H9 (cell line): ENCODE measurements around the gene ARHGEF17. TPM values are rescaled to one million over a fixed set of nuclear protein-coding genes. Genes with fewer than 3 reads are reported as not detected.

Source experiments
- DNase-seq: peaks from one replicate; pipeline ENCODE4 v3.0.0-alpha.2; 2017
- H2AFZ ChIP-seq: one replicate; pipeline ENCODE4 v1.6.1; 2013; ENCODE audit warnings: mild to moderate bottlenecking, low read length, control low read depth, moderate library complexity
- H2AK5ac ChIP-seq: 2 replicates; pipeline ENCODE4 v1.6.1; 2013; ENCODE audit warnings: low read length, control low read depth, mixed read lengths; ENCODE audit not compliant: insufficient read length
- H2BK120ac ChIP-seq: one replicate; pipeline ENCODE4 v1.6.1; 2013; ENCODE audit warnings: low read depth, mild to moderate bottlenecking, low read length, control low read depth, inconsistent platforms; ENCODE audit not compliant: poor library complexity, severe bottlenecking
- H2BK12ac ChIP-seq: 2 replicates; pipeline ENCODE4 v1.6.1; 2013; ENCODE audit warnings: low read length, control low read depth, mixed read lengths, low read depth; ENCODE audit not compliant: insufficient read length
- H2BK15ac ChIP-seq: 2 replicates; pipeline ENCODE4 v1.6.1; 2013; ENCODE audit warnings: low read depth, low read length, control low read depth
- H2BK20ac ChIP-seq: one replicate; pipeline ENCODE4 v1.6.1; 2013; ENCODE audit warnings: low read depth, mild to moderate bottlenecking, low read length, control low read depth, inconsistent platforms; ENCODE audit not compliant: poor library complexity, severe bottlenecking
- H2BK5ac ChIP-seq: 2 replicates; pipeline ENCODE4 v1.6.1; 2013; ENCODE audit warnings: low read length, control low read depth, mixed read lengths; ENCODE audit not compliant: insufficient read length
- H3K14ac ChIP-seq: 2 replicates; pipeline ENCODE4 v1.6.1; 2013; ENCODE audit warnings: low read length, control low read depth; ENCODE audit not compliant: insufficient read depth
- H3K18ac ChIP-seq: 2 replicates; pipeline ENCODE4 v1.6.1; 2013; ENCODE audit warnings: low read depth, mild to moderate bottlenecking, mixed read lengths, low read length, control low read depth; ENCODE audit not compliant: insufficient read length
- H3K23ac ChIP-seq: 2 replicates; pipeline ENCODE4 v1.6.1; 2013; ENCODE audit warnings: low read length, control low read depth, mixed read lengths, low read depth; ENCODE audit not compliant: insufficient read length
- H3K23me2 ChIP-seq: 2 replicates; pipeline ENCODE4 v1.6.1; 2013; ENCODE audit warnings: low read depth, mild to moderate bottlenecking, mixed read lengths, low read length, control low read depth; ENCODE audit not compliant: insufficient read length, poor library complexity, severe bottlenecking
- H3K27ac ChIP-seq: 2 replicates; pipeline ENCODE4 v1.5.1; 2013; ENCODE audit warnings: low read length, control low read depth, mixed read lengths, low read depth; ENCODE audit not compliant: insufficient read length
- H3K27me3 ChIP-seq: 2 replicates; pipeline ENCODE4 v1.6.1; 2013; ENCODE audit warnings: low read length, control low read depth, inconsistent platforms; ENCODE audit not compliant: insufficient read depth
- H3K4ac ChIP-seq: 2 replicates; pipeline ENCODE4 v1.6.1; 2013; ENCODE audit warnings: low read depth, mild to moderate bottlenecking, control low read depth, inconsistent platforms, low read length, moderate library complexity
- H3K4me1 ChIP-seq: 2 replicates; pipeline ENCODE4 v1.6.1; 2013; ENCODE audit warnings: low read length, control low read depth, inconsistent platforms; ENCODE audit not compliant: insufficient read depth
- H3K4me2 ChIP-seq: 2 replicates; pipeline ENCODE4 v1.6.1; 2013; ENCODE audit warnings: low read length, control low read depth, mixed read lengths; ENCODE audit not compliant: insufficient read length, insufficient read depth
- H3K56ac ChIP-seq: 2 replicates; pipeline ENCODE4 v1.6.1; 2013; ENCODE audit warnings: low read depth, mild to moderate bottlenecking, mixed read lengths, low read length, control low read depth; ENCODE audit not compliant: insufficient read length
- H3K79me1 ChIP-seq: 2 replicates; pipeline ENCODE4 v1.6.1; 2013; ENCODE audit warnings: low read depth, mild to moderate bottlenecking, moderate library complexity, low read length, control low read depth, inconsistent platforms; ENCODE audit not compliant: insufficient read depth, poor library complexity, severe bottlenecking
- H3K79me2 ChIP-seq: 2 replicates; pipeline ENCODE4 v1.6.1; 2013; ENCODE audit warnings: low read length, control low read depth, inconsistent platforms; ENCODE audit not compliant: insufficient read depth
- H3K9ac ChIP-seq: 2 replicates; pipeline ENCODE4 v1.6.1; 2013; ENCODE audit warnings: low read length, control low read depth, mixed read lengths; ENCODE audit not compliant: insufficient read length; ENCODE audit errors: extremely low read depth
- H3K9me3 ChIP-seq: one replicate; pipeline ENCODE4 v1.6.1; 2013; ENCODE audit warnings: low read depth, low read length, inconsistent platforms; ENCODE audit not compliant: control insufficient read depth
- H3T11ph ChIP-seq: one replicate; pipeline ENCODE4 v1.6.1; 2013; ENCODE audit warnings: mild to moderate bottlenecking, low read length, control low read depth, inconsistent platforms
- H4K20me1 ChIP-seq: one replicate; pipeline ENCODE4 v1.6.1; 2013; ENCODE audit not compliant: control insufficient read depth, insufficient read length, insufficient read depth
- H4K5ac ChIP-seq: 2 replicates; pipeline ENCODE4 v1.6.1; 2013; ENCODE audit warnings: low read depth, mild to moderate bottlenecking, mixed read lengths, low read length, control low read depth; ENCODE audit not compliant: insufficient read length
- H4K8ac ChIP-seq: replicated peaks from 2 replicates; pipeline ENCODE4 v1.6.1; 2013; ENCODE audit warnings: low read length, control low read depth, mixed read lengths, low read depth; ENCODE audit not compliant: insufficient read length
- H4K91ac ChIP-seq: 2 replicates; pipeline ENCODE4 v1.6.1; 2013; ENCODE audit warnings: low read depth, mild to moderate bottlenecking, moderate library complexity, mixed read lengths, low read length, control low read depth; ENCODE audit not compliant: insufficient read length
- H3K27ac Mint-ChIP-seq, 3 experiments: 2 replicates in 2 of 3; 3 replicates in 1 of 3; pipeline ENCODE4 v1.8.0; 2020 to 2021; ENCODE audit warnings: mixed read lengths in 3 of 3, mild to moderate bottlenecking in 1 of 3, moderate library complexity in 1 of 3
- H3K27me3 Mint-ChIP-seq: 2 replicates; pipeline ENCODE4 v1.8.0; 2021; ENCODE audit warnings: low read depth, mild to moderate bottlenecking, moderate library complexity, mixed read lengths
- H3K36me3 Mint-ChIP-seq, 3 experiments: 2 replicates in 2 of 3; 3 replicates in 1 of 3; pipeline ENCODE4 v1.8.0; 2020 to 2021; ENCODE audit warnings: low read depth in 3 of 3, mixed read lengths in 3 of 3; ENCODE audit not compliant: insufficient read depth in 1 of 3
- H3K4me1 Mint-ChIP-seq, 2 experiments: 2 replicates each; pipeline ENCODE4 v1.8.0; 2020; ENCODE audit warnings: mixed read lengths in 2 of 2
- H3K4me3 Mint-ChIP-seq, 2 experiments: 2 replicates in 1 of 2; 3 replicates in 1 of 2; pipeline ENCODE4 v1.8.0; 2020 to 2021; ENCODE audit warnings: mild to moderate bottlenecking in 2 of 2, mixed read lengths in 2 of 2, moderate library complexity in 1 of 2
- H3K9me3 Mint-ChIP-seq, 2 experiments: 2 replicates in 1 of 2; 3 replicates in 1 of 2; pipeline ENCODE4 v1.8.0; 2020; ENCODE audit warnings: mild to moderate bottlenecking in 2 of 2, mixed read lengths in 2 of 2, moderate library complexity in 1 of 2
- WGBS: extraction: QIAGEN DNeasy Blood & Tissue Kit; methylation state at CpG from one replicate; pipeline ENCODE4 v1.1.7; 2013; ENCODE audit warnings: missing lambda C conversion rate, low lambda C conversion rate, mixed read lengths; ENCODE audit not compliant: insufficient read length; ENCODE audit errors: extremely low coverage; 5-methylcytosine and 5-hydroxymethylcytosine counted together
- total RNA-seq: library from RNA; stranded (reverse); gene quantifications from 2 replicates; pipeline ENCODE4 v1.2.1, GENCODE V29; 2021
- TF ChIP-seq, protein P1 (sequence below): fragments of 200-600 bp; sonication (generic); conservative IDR thresholded peaks from 3 replicates; pipeline ENCODE4 v1.8.0; 2021; ENCODE audit warnings: antibody characterized with exemption, mild to moderate bottlenecking

The ARHGEF17 gene
- total RNA-seq, 1 experiment from 2014 or later: 7.4 TPM

DNA sequence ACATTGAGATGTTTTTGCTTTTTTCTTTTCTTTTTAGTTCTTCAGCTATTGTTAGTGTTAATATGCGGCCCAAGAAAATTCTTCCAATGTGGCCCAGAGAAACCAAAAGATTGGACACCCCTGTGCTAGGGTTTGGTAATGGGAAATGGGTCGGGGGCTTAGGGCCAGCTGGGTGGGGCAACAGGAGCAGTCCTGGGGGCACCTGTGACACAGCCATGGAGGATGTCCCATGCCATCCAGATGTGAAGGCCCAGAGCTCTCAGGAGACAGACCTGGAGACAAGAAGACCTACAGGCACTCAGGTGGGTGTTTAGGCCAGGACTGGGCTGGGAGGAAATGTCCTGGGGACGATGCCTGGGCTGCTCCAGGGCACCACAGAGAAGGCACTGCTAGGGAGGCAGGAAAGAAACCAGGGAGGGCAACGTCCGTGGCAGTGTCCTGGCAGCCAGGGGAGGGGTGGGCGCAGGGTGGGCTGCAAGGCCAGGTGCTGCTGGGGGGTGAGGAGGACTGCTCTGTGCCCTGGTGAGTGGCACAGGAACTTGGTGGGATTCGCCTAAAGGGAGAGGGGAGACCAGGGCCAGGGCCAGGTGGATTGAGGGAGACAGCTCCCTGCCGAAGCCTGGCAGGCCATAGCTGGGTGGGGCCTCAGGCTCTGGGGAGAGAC, 89.5 kb downstream of the ARHGEF17 start:
- no peak overlapping the region for H3K18ac ChIP-seq
- Mint-ChIP-seq H3K9me3 (no peaks in the 10 kb centered on the region), H3K27me3 (peaks cover 2% of the 10 kb centered on the region), H3K4me1 (peaks cover 13 to 14% of the 10 kb centered on the region in 2 experiments), H3K36me3 (peaks cover 0 to 3% (median 0%) of the 10 kb centered on the region in 3 experiments; a peak in 1 of 7 replicates), H3K4me3 (no peak overlapping the region), H3K27ac (no peak overlapping the region)
- no peak overlapping the region for H3K14ac ChIP-seq
- H2BK20ac ChIP-seq: no peak overlapping the region
- no peak overlapping the region for H2BK12ac ChIP-seq
- H3K4me2 ChIP-seq: no peak overlapping the region
- no peaks in the 10 kb centered on the region for H3K9me3 ChIP-seq
- no peaks in the 10 kb centered on the region for H3K79me1 ChIP-seq
- H2AFZ ChIP-seq: no peak overlapping the region
- no peak overlapping the region for H3K9ac ChIP-seq
- no peaks in the 10 kb centered on the region for H4K20me1 ChIP-seq
- H4K8ac ChIP-seq: no peak overlapping the region
- H2BK5ac ChIP-seq: no peak overlapping the region
- TF ChIP-seq, protein P1, sequence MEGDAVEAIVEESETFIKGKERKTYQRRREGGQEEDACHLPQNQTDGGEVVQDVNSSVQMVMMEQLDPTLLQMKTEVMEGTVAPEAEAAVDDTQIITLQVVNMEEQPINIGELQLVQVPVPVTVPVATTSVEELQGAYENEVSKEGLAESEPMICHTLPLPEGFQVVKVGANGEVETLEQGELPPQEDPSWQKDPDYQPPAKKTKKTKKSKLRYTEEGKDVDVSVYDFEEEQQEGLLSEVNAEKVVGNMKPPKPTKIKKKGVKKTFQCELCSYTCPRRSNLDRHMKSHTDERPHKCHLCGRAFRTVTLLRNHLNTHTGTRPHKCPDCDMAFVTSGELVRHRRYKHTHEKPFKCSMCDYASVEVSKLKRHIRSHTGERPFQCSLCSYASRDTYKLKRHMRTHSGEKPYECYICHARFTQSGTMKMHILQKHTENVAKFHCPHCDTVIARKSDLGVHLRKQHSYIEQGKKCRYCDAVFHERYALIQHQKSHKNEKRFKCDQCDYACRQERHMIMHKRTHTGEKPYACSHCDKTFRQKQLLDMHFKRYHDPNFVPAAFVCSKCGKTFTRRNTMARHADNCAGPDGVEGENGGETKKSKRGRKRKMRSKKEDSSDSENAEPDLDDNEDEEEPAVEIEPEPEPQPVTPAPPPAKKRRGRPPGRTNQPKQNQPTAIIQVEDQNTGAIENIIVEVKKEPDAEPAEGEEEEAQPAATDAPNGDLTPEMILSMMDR: no peak
- no peak overlapping the region for H4K91ac ChIP-seq
- no CpG with 5 or more reads among the region's 8 CpGs for WGBS
- no peak overlapping the region for H3K56ac ChIP-seq
- H3T11ph ChIP-seq: no peak overlapping the region
- no peak overlapping the region for H2AK5ac ChIP-seq
- no peak overlapping the region for H3K23ac ChIP-seq
- no peak overlapping the region for H2BK120ac ChIP-seq
- H3K4ac ChIP-seq: no peak overlapping the region
- no peaks in the 10 kb centered on the region for H3K27me3 ChIP-seq
- H3K79me2 ChIP-seq: no peaks in the 10 kb centered on the region
- H3K23me2 ChIP-seq: no peaks in the 10 kb centered on the region
- DNase-seq: no peak
- H4K5ac ChIP-seq: no peak overlapping the region
- H3K27ac ChIP-seq: no peak overlapping the region
- no peaks in the 10 kb centered on the region for H3K4me1 ChIP-seq
- no peak overlapping the region for H2BK15ac ChIP-seq
